GM04503 (cell line): Measurements from ENCODE around the gene CKAP4.
A peak's percentile ranks its signal among the peaks of the same experiment; 100 is the strongest.

Experiments used
- DNase-seq: peaks from one replicate; pipeline ENCODE4 v3.0.0-alpha.2; 2012; ENCODE audit warnings: low read depth

The CKAP4 gene

GRCh38 chr12:106239241-106239950, 8.4 kb downstream of the CKAP4 start:
- no peak for DNase-seq

- no peak for DNase-seq
These were observed 9.7 kb downstream of the CKAP4 start for GRCh38 chr12:106238146-106238545.

- no peak for DNase-seq
These were observed 12.1 kb downstream of the CKAP4 start for GRCh38 chr12:106235770-106236169.

DNA sequence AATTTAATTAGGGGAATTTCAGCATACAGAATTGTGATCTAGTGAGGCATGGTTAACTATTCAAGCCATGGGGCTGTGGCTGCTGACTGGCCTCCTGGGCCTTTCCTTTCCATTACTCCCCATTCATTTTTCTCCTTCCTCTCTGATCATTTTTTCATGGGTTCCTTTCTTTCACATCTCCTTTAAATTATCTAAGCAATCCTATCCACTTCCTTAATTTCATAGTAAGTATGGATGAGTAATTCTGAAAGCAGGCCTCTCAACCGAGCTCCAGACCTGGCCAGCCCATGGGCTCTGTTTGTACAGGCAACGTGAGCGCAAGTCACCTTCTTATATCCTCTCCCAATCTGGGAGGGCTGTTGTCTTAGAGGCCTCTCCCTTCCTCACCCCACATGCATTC, 13.4 kb downstream of the CKAP4 start:
- DNase-seq: no peak

- no peak for DNase-seq
These were observed 14.8 kb downstream of the CKAP4 start for GRCh38 chr12:106233011-106233410.

DNA sequence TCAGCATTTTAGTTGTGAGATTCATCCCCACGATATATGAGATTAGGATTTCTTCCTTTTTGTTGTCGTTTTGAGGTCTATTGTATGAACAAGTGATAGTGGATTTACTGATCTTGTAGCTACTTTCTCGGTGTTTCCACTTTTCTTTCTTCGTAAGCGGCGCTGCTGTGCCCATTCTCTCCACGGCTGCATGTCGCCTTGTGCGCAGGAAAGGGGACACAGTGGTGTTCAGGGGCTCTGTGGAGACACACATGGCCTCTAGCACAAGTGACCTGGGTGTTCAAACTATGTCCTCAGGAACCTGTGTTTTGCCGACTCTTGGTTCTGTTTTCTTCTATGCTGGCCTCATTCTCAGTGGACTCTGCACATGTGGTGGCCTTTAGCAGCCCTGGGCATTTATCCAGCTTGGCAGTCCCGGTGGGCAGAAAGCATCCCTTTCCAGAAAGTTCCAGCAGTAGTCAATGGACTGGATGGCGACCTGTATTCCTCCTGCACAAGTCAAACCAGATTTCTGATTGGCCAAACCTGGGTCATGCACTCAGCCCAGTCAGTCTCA, 18.7 kb downstream of the CKAP4 start:
- no peak for DNase-seq

DNA sequence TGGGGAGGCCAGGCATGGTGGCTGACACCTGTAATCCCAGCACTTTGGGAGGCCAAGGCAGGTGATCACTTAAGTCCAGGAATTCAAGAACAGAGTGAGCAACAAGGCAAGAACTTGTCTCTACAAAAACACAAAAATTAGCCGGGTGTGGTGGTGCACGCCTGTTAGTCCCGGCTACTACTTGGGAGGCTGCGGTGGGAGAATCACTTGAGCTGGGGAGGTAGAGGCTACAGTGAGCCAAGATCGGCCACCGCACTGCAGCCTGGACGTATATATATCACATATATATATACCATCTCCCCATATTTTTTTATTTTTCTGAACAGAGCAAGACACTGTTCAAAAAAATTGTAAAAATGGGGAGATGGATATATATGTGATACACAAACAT, 19.5 kb downstream of the CKAP4 start:
- DNase-seq: no peak

DNA sequence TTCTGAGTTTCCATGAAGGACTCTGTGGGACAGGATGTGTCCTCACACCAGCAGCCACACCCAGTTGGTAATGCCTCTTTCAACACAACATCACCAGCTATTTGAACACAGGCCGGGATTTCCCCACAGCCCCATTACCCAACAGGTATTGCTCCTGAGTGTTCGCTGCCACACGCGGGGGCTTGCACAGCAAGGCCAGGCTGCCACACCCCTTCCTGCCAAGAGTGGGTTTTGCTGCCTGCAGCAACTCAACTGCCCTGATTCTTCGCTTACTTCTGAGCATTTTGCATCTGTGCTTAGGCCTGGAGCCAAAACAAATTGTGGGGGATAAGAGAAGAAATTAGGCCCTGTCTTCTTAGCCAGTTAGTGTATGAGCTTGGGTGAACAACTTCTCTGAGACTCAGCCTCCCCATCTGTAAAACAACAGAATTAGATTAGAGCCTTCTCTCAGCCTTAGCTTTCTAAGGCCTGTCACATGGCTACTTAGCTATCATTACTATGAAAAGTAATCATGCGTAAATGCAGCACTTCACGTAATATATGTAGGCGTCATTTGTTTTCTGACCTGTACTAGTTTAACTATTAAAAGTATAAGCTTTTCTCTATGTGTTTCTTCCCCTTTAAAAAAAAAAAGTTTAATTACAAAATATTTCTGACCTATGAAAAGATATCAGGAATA, 20.0 kb downstream of the CKAP4 start:
- no peak for DNase-seq

- DNase-seq: no peak
These were observed 20.8 kb downstream of the CKAP4 start for GRCh38 chr12:106226884-106227640.

GRCh38 chr12:106224355-106224706, 23.5 kb downstream of the CKAP4 start:
- DNase-seq: no peak

- DNase-seq: no peak
These were observed 24.1 kb downstream of the CKAP4 start for GRCh38 chr12:106223485-106224354.

- no peak for DNase-seq
These were observed 27.3 kb downstream of the CKAP4 start for GRCh38 chr12:106220536-106220935.

GRCh38 chr12:106219043-106219442, 28.8 kb downstream of the CKAP4 start:
- DNase-seq: no peak

GRCh38 chr12:106217706-106218105, 30.1 kb downstream of the CKAP4 start:
- DNase-seq: no peak

GRCh38 chr12:106214571-106214970, 33.2 kb downstream of the CKAP4 start:
- DNase-seq: no peak

GRCh38 chr12:106213662-106214061, 34.2 kb downstream of the CKAP4 start:
- no peak for DNase-seq

DNA sequence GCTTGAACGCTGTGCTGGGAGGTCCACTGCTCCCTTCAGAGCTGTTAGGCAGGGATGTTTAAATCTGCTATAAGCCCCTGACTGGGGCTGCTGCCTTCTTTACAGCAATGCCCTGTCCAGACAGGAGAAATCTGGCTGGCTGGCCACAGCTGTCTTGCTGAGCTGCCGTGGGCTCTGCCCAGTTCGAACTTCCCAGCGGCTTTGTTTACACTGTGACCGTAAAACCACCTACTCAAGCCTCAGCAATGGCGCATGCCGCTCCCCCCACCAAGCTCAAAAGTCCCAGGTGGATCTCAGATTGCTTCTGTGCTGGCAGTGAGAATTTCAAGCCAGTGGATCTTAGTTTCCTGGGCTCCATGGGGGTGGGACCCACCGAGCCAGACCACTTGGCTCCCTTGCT, 35.8 kb downstream of the CKAP4 start:
- no peak for DNase-seq

GRCh38 chr12:106205208-106206069, 42.4 kb downstream of the CKAP4 start:
- no peak for DNase-seq

GRCh38 chr12:106204312-106204711, 43.5 kb downstream of the CKAP4 start:
- DNase-seq: no peak

- peak; percentile 68 for DNase-seq
These were observed 49.8 kb downstream of the CKAP4 start for GRCh38 chr12:106197906-106198623.
